H1 (cell line): ENCODE results near the gene KIF26B.

ENCODE experiments used
- BRCA1 ChIP-seq: IDR thresholded peaks from 2 replicates; pipeline ENCODE4 v1.6.1; 2012; ENCODE audit warnings: low read depth, low read length, improper control_type of control experiment
- EP300 ChIP-seq, 2 experiments: IDR thresholded peaks; 1 replicate in 1 of 2; 2 replicates in 1 of 2; pipeline ENCODE4 v1.6.1; 2011 to 2012; ENCODE audit warnings: low read depth in 2 of 2, low read length in 2 of 2, mild to moderate bottlenecking in 2 of 2, borderline replicate concordance in 1 of 2, inconsistent platforms in 1 of 2, moderate library complexity in 1 of 2
- KDM5A ChIP-seq: fragments of 200-600 bp; IDR thresholded peaks from 2 replicates; pipeline ENCODE4 v1.7.1; 2012; ENCODE audit warnings: mild to moderate bottlenecking, low read length, inconsistent platforms, mixed read lengths
- POLR2A ChIP-seq, 2 experiments: IDR thresholded peaks; 1 replicate in 1 of 2; 2 replicates in 1 of 2; pipeline ENCODE4 v1.6.1; 2011; ENCODE audit warnings: low read depth in 2 of 2, low read length in 2 of 2, mild to moderate bottlenecking in 2 of 2; ENCODE audit errors: control extremely low read depth in 1 of 2
- RAD21 ChIP-seq, 2 experiments: IDR thresholded peaks in 1 of 2; conservative IDR thresholded peaks in 1 of 2; 2 replicates each; pipeline ENCODE4 v1.6.1; 2011; ENCODE audit warnings: low read depth in 2 of 2, low read length in 2 of 2, improper control_type of control experiment in 1 of 2, inconsistent platforms in 1 of 2, mild to moderate bottlenecking in 1 of 2, moderate library complexity in 1 of 2
- SIN3A ChIP-seq, 2 experiments: IDR thresholded peaks in 1 of 2; conservative IDR thresholded peaks in 1 of 2; 2 replicates each; pipeline ENCODE4 v1.6.1; 2011 to 2012; ENCODE audit warnings: low read length in 2 of 2, improper control_type of control experiment in 1 of 2, low read depth in 1 of 2, mild to moderate bottlenecking in 1 of 2
- SUZ12 ChIP-seq: fragments of 200-600 bp; sonication (generic); IDR thresholded peaks from 2 replicates; pipeline ENCODE4 v1.6.1; 2012; ENCODE audit warnings: mild to moderate bottlenecking, inconsistent platforms, low read length, moderate library complexity, mixed read lengths
- TF ChIP-seq, protein P1 (sequence below), 3 experiments: IDR thresholded peaks; 1 replicate in 2 of 3; 2 replicates in 1 of 3; pipeline versions ENCODE4 v1.5.1 to v1.6.1; 2011; ENCODE audit warnings: low read length in 3 of 3, mild to moderate bottlenecking in 3 of 3, inconsistent platforms in 2 of 3, low read depth in 1 of 3, moderate library complexity in 1 of 3; ENCODE audit not compliant: insufficient read depth in 1 of 3; ENCODE audit errors: control extremely low read depth in 1 of 3
- TF ChIP-seq, protein P2 (sequence below): IDR thresholded peaks from 2 replicates; pipeline ENCODE4 v1.6.1; 2011; ENCODE audit warnings: low read depth, mild to moderate bottlenecking, low read length; ENCODE audit not compliant: insufficient read depth

DNA sequence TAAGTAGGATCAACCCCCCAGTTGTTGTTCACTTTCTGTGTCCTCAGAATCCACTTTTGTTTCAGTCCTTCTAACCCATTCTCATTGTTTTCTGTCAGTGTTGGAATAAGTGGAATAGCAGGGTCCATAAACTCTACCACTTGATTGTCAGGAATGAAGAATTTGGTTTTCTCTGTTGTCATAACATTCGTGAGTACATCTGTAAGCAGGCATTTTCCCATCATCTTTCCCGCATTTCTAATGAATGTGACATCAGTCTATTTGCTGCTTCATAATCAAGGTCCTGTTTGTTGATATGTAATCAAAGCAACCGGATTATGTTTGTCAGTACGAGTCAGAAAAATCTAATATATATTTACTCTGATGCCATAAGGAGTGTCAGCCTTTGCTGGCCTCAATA lies 147.1 kb downstream of the KIF26B start:
- TF ChIP-seq POLR2A (IDR thresholded peaks at IDR 0.05; ENCODE audit: control extremely low read depth in 1 of 2, low read depth in 2 of 2, low read length in 2 of 2) (no peak), SIN3A (conservative IDR thresholded peaks at IDR 0.05 in 1 of 2, IDR thresholded peaks at IDR 0.05 in 1 of 2; ENCODE audit: low read depth in 1 of 2, low read length in 2 of 2) (no peak), SUZ12 (no peak), BRCA1 (no peak), KDM5A (no peak), RAD21 (IDR thresholded peaks at IDR 0.05 in 1 of 2, conservative IDR thresholded peaks at IDR 0.05 in 1 of 2; ENCODE audit: low read depth in 2 of 2, low read length in 2 of 2) (no peak), EP300 (IDR thresholded peaks at IDR 0.05; ENCODE audit: borderline replicate concordance in 1 of 2, low read depth in 2 of 2, low read length in 2 of 2) (no peak)
- TF ChIP-seq, protein P1, sequence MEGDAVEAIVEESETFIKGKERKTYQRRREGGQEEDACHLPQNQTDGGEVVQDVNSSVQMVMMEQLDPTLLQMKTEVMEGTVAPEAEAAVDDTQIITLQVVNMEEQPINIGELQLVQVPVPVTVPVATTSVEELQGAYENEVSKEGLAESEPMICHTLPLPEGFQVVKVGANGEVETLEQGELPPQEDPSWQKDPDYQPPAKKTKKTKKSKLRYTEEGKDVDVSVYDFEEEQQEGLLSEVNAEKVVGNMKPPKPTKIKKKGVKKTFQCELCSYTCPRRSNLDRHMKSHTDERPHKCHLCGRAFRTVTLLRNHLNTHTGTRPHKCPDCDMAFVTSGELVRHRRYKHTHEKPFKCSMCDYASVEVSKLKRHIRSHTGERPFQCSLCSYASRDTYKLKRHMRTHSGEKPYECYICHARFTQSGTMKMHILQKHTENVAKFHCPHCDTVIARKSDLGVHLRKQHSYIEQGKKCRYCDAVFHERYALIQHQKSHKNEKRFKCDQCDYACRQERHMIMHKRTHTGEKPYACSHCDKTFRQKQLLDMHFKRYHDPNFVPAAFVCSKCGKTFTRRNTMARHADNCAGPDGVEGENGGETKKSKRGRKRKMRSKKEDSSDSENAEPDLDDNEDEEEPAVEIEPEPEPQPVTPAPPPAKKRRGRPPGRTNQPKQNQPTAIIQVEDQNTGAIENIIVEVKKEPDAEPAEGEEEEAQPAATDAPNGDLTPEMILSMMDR (IDR thresholded peaks at IDR 0.05; ENCODE audit: control extremely low read depth in 1 of 3, insufficient read depth in 1 of 3, low read depth in 1 of 3, low read length in 3 of 3) = no peak
- TF ChIP-seq, protein P2, sequence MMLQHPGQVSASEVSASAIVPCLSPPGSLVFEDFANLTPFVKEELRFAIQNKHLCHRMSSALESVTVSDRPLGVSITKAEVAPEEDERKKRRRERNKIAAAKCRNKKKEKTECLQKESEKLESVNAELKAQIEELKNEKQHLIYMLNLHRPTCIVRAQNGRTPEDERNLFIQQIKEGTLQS = no peak
